Stimulated activated CD8-positive, alpha-beta memory T cell treated with anti-CD3 and anti-CD28 coated beads, Interleukin-12 subunit alpha, Interleukin-12 subunit beta, amount 100 ng/mL, for 24 hours (primary cell): Measurements from ENCODE around the gene VWA2.

ENCODE experiments used
- DNase-seq: peaks from one replicate; pipeline ENCODE4 v3.0.0-alpha.2; 2020; ENCODE audit errors: extremely low read depth

VWA2 gene

GRCh38 chr10:114246679-114247305 is 7.7 kb downstream of the VWA2 start:
- no peak for DNase-seq

- DNase-seq: no peak
Measured at GRCh38 chr10:114250236-114250635, 11.2 kb downstream of the VWA2 start.

GRCh38 chr10:114250716-114251115 is 11.7 kb downstream of the VWA2 start:
- no peak for DNase-seq

- no peak for DNase-seq
Measured at GRCh38 chr10:114252092-114252491, 13.0 kb downstream of the VWA2 start.

- DNase-seq: no peak
Measured at GRCh38 chr10:114252883-114253282, 13.8 kb downstream of the VWA2 start.

- DNase-seq: no peak
Measured at GRCh38 chr10:114255227-114255626, 16.2 kb downstream of the VWA2 start.

GRCh38 chr10:114256008-114256765 is 17.1 kb downstream of the VWA2 start:
- DNase-seq: no peak

- no peak for DNase-seq
Measured at GRCh38 chr10:114256822-114257221, 17.8 kb downstream of the VWA2 start.

GRCh38 chr10:114257498-114257897 is 18.4 kb downstream of the VWA2 start:
- no peak for DNase-seq

GRCh38 chr10:114258274-114258840 is 19.3 kb downstream of the VWA2 start:
- no peak for DNase-seq

- no peak for DNase-seq
Measured at GRCh38 chr10:114259824-114260223, 20.8 kb downstream of the VWA2 start.

- DNase-seq: no peak
Measured at GRCh38 chr10:114260366-114260765, 21.3 kb downstream of the VWA2 start.

- no peak for DNase-seq
Measured at GRCh38 chr10:114261076-114261475, 22.0 kb downstream of the VWA2 start.

- no peak for DNase-seq
Measured at GRCh38 chr10:114262496-114262895, 23.4 kb downstream of the VWA2 start.

- DNase-seq: no peak
Measured at GRCh38 chr10:114265392-114266053, 26.5 kb downstream of the VWA2 start.

- DNase-seq: no peak
Measured at GRCh38 chr10:114266521-114266920, 27.5 kb downstream of the VWA2 start.

GRCh38 chr10:114271075-114271778 is 32.2 kb downstream of the VWA2 start:
- DNase-seq: no peak

- no peak for DNase-seq
Measured at GRCh38 chr10:114271779-114272167, 32.7 kb downstream of the VWA2 start.

GRCh38 chr10:114272696-114273095 is 33.6 kb downstream of the VWA2 start:
- no peak for DNase-seq

GRCh38 chr10:114273910-114274309 is 34.9 kb downstream of the VWA2 start:
- no peak for DNase-seq

- no peak for DNase-seq
Measured at GRCh38 chr10:114274616-114275453, 35.8 kb downstream of the VWA2 start.
